Neural cell (in vitro differentiated cells): ENCODE data around the gene ANAPC15. TPM values are rescaled to one million over a fixed set of nuclear protein-coding genes. Genes with fewer than 3 reads are reported as not detected.
A peak's percentile ranks its signal among the peaks of the same experiment; 100 is the strongest.

Source experiments
- H2AFZ ChIP-seq: fragments of 200-600, 300-800 bp; sonication (generic), shearing (Covaris generic); 2 replicates; pipeline ENCODE4 v1.6.0; 2014; ENCODE audit warnings: low read depth, mild to moderate bottlenecking, antibody characterized with exemption, low read length, moderate library complexity
- H3F3A ChIP-seq: fragments of 200-600 bp; shearing (Covaris generic); 2 replicates; pipeline ENCODE4 v1.6.1; 2016; ENCODE audit warnings: mild to moderate bottlenecking, moderate library complexity, mixed read lengths, antibody characterized with exemption, low read length; ENCODE audit not compliant: insufficient read depth, poor library complexity, severe bottlenecking
- H3K27ac ChIP-seq: fragments of 200-600, 300-800 bp; sonication (generic), shearing (Covaris generic); 2 replicates; pipeline ENCODE4 v1.5.1; 2014; ENCODE audit warnings: mild to moderate bottlenecking, low read length, moderate library complexity
- H3K27me3 ChIP-seq: fragments of 300-800, 200-600 bp; sonication (generic), shearing (Covaris generic); 2 replicates; pipeline ENCODE4 v1.6.0; 2014; ENCODE audit warnings: mild to moderate bottlenecking, low read depth, low read length, moderate library complexity; ENCODE audit not compliant: insufficient read depth
- H3K36me3 ChIP-seq: fragments of 300-800, 200-600 bp; sonication (generic), shearing (Covaris generic); 2 replicates; pipeline ENCODE4 v1.5.1; 2014; ENCODE audit warnings: mild to moderate bottlenecking, antibody characterized with exemption, low read length, moderate library complexity; ENCODE audit not compliant: insufficient read depth
- H3K4me2 ChIP-seq: fragments of 300-800, 200-600 bp; sonication (generic), shearing (Covaris generic); 2 replicates; pipeline ENCODE4 v1.6.0; 2014; ENCODE audit warnings: mild to moderate bottlenecking, low read length
- H3K4me3 ChIP-seq: fragments of 300-800, 200-600 bp; sonication (generic), shearing (Covaris generic); 2 replicates; pipeline ENCODE4 v1.5.1; 2014; ENCODE audit warnings: mild to moderate bottlenecking, low read length, moderate library complexity
- H3K79me2 ChIP-seq: fragments of 200-600 bp; shearing (Covaris generic); replicated peaks from 2 replicates; pipeline ENCODE4 v1.6.0; 2014; ENCODE audit warnings: mild to moderate bottlenecking, low read length, moderate library complexity; ENCODE audit not compliant: insufficient read depth
- H3K9ac ChIP-seq: fragments of 300-800, 200-600 bp; sonication (generic), shearing (Covaris generic); 2 replicates; pipeline ENCODE4 v1.6.1; 2016; ENCODE audit warnings: mild to moderate bottlenecking, low read length, mixed read lengths
- H3K9me2 ChIP-seq: fragments of 200-600 bp; shearing (Covaris generic); 2 replicates; pipeline ENCODE4 v1.6.1; 2016; ENCODE audit warnings: mild to moderate bottlenecking, low read length, mixed read lengths; ENCODE audit not compliant: insufficient read depth
- H3K9me3 ChIP-seq: fragments of 200-600, 300-800 bp; sonication (generic), shearing (Covaris generic); 2 replicates; pipeline ENCODE4 v1.6.1; 2016; ENCODE audit warnings: mild to moderate bottlenecking, mixed run types, low read length, moderate library complexity, mixed read lengths
- H4K20me1 ChIP-seq: fragments of 200-600 bp; shearing (Covaris generic); 2 replicates; pipeline ENCODE4 v1.6.1; 2016; ENCODE audit warnings: mild to moderate bottlenecking, mixed run types; ENCODE audit not compliant: insufficient read depth
- EP300 ChIP-seq: fragments of 450-650 bp; conservative IDR thresholded peaks from 2 replicates; pipeline ENCODE4 v1.6.1; 2014; ENCODE audit warnings: antibody characterized with exemption, mild to moderate bottlenecking, moderate library complexity; ENCODE audit not compliant: poor library complexity, severe bottlenecking
- EZH2 ChIP-seq: fragments of 200-600, 300-800 bp; shearing (Covaris generic), sonication (generic); IDR thresholded peaks from 2 replicates; pipeline ENCODE4 v1.6.1; 2014; ENCODE audit warnings: antibody characterized with exemption, low read length, borderline replicate concordance, mild to moderate bottlenecking; ENCODE audit not compliant: insufficient read depth, poor library complexity, severe bottlenecking
- MXI1 ChIP-seq: fragments of 450-650 bp; conservative IDR thresholded peaks from 2 replicates; pipeline ENCODE4 v1.6.1; 2014; ENCODE audit warnings: antibody characterized with exemption, mild to moderate bottlenecking; ENCODE audit not compliant: poor library complexity, severe bottlenecking
- POLR2AphosphoS5 ChIP-seq: IDR thresholded peaks from 2 replicates; pipeline ENCODE4 v1.6.1; 2012
- RAD21 ChIP-seq: fragments of 450-650 bp; conservative IDR thresholded peaks from 2 replicates; pipeline ENCODE4 v1.6.1; 2014; ENCODE audit warnings: antibody characterized with exemption, mild to moderate bottlenecking, moderate library complexity
- SMC3 ChIP-seq: fragments of 450-650 bp; conservative IDR thresholded peaks from 2 replicates; pipeline ENCODE4 v1.6.1; 2014; ENCODE audit warnings: antibody characterized with exemption, mild to moderate bottlenecking, moderate library complexity; ENCODE audit not compliant: poor library complexity
- TAF1 ChIP-seq: IDR thresholded peaks from 2 replicates; pipeline ENCODE4 v1.6.1; 2012; ENCODE audit warnings: low read depth
- polyA plus RNA-seq: library from polyadenylated mRNA; depleted of rRNA; stranded (reverse); fragments of >200 nt; gene quantifications from 2 replicates; pipeline ENCODE4 v1.2.3, GENCODE V29; 2014
- TF ChIP-seq, protein P1 (sequence below): fragments of 450-650 bp; IDR thresholded peaks from 2 replicates; pipeline ENCODE4 v1.5.1; 2014; ENCODE audit warnings: antibody characterized with exemption, mild to moderate bottlenecking, moderate library complexity; ENCODE audit not compliant: poor library complexity, severe bottlenecking
- TF ChIP-seq, protein P2 (sequence below): IDR thresholded peaks from 2 replicates; pipeline ENCODE4 v1.6.1; 2012; ENCODE audit warnings: borderline replicate concordance

The ANAPC15 gene
- polyA plus RNA-seq, 1 donor from 2014 or later, result 64.6 TPM

DNA sequence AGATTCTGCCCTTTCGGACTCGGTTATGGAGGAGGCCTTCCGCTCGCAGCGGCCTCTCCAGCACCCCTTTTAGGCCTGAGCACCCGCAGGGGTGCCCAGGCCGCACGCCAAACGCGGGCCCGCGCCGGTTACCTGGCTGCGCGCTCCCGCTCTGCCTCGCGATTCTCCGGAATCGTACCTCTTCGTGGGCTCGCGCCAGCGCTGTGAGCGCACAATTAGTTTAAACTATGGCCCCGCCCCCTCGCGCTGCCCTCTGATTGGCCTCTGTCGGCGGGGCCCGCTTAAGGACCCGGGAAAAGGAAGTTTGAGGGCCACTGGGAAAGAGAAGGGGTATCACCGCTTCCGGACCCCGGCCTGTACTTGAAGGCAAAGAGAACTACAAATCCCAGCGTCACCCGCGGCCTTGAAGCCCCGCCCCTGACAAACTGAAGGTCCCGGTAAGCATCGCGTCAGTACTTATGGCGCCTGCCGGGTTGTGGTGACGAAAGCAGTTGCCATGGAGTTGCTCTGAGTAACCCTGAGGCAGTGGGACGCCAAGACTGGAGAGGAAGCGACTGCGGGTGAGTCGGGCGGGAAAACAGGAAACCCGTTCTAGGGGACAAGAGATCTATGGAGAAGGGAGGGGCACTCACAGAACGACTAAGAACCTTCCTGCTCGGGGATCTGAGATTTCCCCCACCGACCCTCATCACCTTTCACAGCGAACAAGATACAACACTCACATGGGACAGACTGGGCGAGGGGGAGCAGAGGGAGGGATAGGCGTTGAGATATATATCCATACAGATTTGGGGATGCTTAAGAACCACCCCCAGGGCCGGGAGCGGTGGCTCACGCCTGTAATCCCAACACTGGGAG is 31.9 kb downstream of the ANAPC15 start, which contains the start of the genes LRRC51 and NUMA1:
Gene LRRC51 (plus strand): TSS at position 525 of the 858 bp plus-strand sequence. CDS start 8,234 bp downstream, outside the sequence.
Gene NUMA1 (minus strand): TSS at position 217 of the 858 bp plus-strand sequence. CDS start 44,599 bp downstream, outside the sequence.
- Histone ChIP-seq H3K4me2 (peak within 1 kb of the TSS; percentile 57), H3K36me3 (no peaks in the 10 kb centered on the region), H3F3A (no peaks in the 10 kb centered on the region), H3K27me3 (no peaks in the 10 kb centered on the region), H4K20me1 (no peaks in the 10 kb centered on the region), H3K9me2 (no peaks in the 10 kb centered on the region), H2AFZ (peak within 1 kb of the TSS; percentile 47), H3K79me2 (peaks cover 46% of the 10 kb centered on the region), H3K4me3 (peak within 1 kb of the TSS; percentile 73), H3K27ac (peak within 1 kb of the TSS; percentile 90), H3K9me3 (no peaks in the 10 kb centered on the region), H3K9ac (peak within 1 kb of the TSS; percentile 79)
- TF ChIP-seq TAF1, result peak; percentile 58
- TF ChIP-seq RAD21, result no peak
- peak; percentile 84 for TF ChIP-seq MXI1
- TF ChIP-seq SMC3, result peak; percentile 27
- TF ChIP-seq, protein P1, sequence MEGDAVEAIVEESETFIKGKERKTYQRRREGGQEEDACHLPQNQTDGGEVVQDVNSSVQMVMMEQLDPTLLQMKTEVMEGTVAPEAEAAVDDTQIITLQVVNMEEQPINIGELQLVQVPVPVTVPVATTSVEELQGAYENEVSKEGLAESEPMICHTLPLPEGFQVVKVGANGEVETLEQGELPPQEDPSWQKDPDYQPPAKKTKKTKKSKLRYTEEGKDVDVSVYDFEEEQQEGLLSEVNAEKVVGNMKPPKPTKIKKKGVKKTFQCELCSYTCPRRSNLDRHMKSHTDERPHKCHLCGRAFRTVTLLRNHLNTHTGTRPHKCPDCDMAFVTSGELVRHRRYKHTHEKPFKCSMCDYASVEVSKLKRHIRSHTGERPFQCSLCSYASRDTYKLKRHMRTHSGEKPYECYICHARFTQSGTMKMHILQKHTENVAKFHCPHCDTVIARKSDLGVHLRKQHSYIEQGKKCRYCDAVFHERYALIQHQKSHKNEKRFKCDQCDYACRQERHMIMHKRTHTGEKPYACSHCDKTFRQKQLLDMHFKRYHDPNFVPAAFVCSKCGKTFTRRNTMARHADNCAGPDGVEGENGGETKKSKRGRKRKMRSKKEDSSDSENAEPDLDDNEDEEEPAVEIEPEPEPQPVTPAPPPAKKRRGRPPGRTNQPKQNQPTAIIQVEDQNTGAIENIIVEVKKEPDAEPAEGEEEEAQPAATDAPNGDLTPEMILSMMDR, result peak; percentile 32
- TF ChIP-seq, protein P2, sequence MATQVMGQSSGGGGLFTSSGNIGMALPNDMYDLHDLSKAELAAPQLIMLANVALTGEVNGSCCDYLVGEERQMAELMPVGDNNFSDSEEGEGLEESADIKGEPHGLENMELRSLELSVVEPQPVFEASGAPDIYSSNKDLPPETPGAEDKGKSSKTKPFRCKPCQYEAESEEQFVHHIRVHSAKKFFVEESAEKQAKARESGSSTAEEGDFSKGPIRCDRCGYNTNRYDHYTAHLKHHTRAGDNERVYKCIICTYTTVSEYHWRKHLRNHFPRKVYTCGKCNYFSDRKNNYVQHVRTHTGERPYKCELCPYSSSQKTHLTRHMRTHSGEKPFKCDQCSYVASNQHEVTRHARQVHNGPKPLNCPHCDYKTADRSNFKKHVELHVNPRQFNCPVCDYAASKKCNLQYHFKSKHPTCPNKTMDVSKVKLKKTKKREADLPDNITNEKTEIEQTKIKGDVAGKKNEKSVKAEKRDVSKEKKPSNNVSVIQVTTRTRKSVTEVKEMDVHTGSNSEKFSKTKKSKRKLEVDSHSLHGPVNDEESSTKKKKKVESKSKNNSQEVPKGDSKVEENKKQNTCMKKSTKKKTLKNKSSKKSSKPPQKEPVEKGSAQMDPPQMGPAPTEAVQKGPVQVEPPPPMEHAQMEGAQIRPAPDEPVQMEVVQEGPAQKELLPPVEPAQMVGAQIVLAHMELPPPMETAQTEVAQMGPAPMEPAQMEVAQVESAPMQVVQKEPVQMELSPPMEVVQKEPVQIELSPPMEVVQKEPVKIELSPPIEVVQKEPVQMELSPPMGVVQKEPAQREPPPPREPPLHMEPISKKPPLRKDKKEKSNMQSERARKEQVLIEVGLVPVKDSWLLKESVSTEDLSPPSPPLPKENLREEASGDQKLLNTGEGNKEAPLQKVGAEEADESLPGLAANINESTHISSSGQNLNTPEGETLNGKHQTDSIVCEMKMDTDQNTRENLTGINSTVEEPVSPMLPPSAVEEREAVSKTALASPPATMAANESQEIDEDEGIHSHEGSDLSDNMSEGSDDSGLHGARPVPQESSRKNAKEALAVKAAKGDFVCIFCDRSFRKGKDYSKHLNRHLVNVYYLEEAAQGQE, result no peak
- TF ChIP-seq EP300, result no peak
- TF ChIP-seq EZH2, result no peak
- TF ChIP-seq POLR2AphosphoS5, result peak; percentile 72

DNA sequence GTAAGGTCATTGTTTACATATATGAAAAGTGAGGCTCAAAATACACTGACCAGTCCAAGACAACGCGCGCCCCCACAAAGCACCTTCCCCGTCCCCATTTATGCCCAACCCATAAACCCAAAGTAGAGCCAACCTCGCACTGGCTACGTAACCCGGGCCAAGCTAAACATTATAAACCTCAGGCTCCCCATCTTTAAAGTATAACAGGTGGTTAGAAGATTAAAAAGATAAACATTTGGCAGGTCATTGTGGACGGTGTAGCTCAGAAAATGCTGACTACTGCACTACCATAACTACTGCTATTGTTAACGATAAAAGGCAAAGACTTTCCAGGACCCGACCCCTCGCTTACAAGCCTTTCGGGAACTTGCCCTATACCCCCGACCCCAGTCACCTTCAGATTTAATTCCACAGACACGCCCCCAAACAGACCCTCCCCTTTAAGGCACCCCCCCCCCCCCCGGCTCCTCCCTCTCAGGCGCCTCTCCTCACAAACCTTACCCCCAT is 32.6 kb downstream of the ANAPC15 start:
- Histone ChIP-seq H3K36me3 (no peaks in the 10 kb centered on the region), H3K79me2 (peaks cover 53% of the 10 kb centered on the region), H4K20me1 (no peaks in the 10 kb centered on the region), H3K9me2 (no peaks in the 10 kb centered on the region), H3K4me3 (peak overlapping the region; percentile 73), H2AFZ (peak overlapping the region; percentile 47), H3F3A (no peaks in the 10 kb centered on the region), H3K4me2 (peak overlapping the region; percentile 57), H3K27me3 (no peaks in the 10 kb centered on the region), H3K27ac (peak overlapping the region; percentile 90), H3K9me3 (no peaks in the 10 kb centered on the region), H3K9ac (peak overlapping the region; percentile 79)
- TF ChIP-seq MXI1 (no peak), EZH2 (no peak), POLR2AphosphoS5 (no peak), SMC3 (no peak), TAF1 (no peak), RAD21 (no peak), EP300 (no peak)
- TF ChIP-seq, protein P1, result no peak
- TF ChIP-seq, protein P2, result no peak
